GM18507 (cell line): Measurements from ENCODE around the gene TPPP2.
A peak's percentile ranks its signal among the peaks of the same experiment; 100 is the strongest.

Experiments used
- DNase-seq: peaks from one replicate; pipeline ENCODE4 v3.0.0; 2011; ENCODE audit warnings: low read depth; ENCODE audit not compliant: insufficient read length; ENCODE audit errors: extremely low spot score
- FAIRE-seq: peaks from 2 replicates; lab custom pipeline; 2011; peaks lifted over from hg19 to GRCh38; lab: Jason Lieb, UNC

The TPPP2 gene

DNA sequence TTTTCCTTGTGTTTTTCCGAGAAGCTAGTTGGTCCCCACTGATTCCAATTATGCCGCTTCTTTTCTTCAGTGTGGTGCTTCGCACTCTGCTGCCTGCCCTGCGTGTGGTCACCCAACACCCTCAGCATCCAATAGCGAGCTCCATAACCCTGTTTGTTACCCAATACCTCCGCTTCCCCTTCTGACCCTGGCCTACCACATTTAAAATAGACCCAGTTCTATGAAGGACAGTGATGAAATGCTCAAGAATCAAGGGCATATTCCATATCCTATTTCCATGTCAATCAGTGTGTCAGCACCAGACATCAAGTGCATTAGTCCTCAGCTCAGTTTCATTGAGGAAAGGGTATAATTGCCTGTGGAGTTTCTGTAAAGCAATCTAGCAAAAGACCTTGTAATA is 14.7 kb upstream of the TPPP2 start:
- FAIRE-seq (no peak), DNase-seq (no peak)

- DNase-seq (no peak), FAIRE-seq (no peak)
These were observed 13.4 kb upstream of the TPPP2 start for GRCh38 chr14:21016413-21017190.

DNA sequence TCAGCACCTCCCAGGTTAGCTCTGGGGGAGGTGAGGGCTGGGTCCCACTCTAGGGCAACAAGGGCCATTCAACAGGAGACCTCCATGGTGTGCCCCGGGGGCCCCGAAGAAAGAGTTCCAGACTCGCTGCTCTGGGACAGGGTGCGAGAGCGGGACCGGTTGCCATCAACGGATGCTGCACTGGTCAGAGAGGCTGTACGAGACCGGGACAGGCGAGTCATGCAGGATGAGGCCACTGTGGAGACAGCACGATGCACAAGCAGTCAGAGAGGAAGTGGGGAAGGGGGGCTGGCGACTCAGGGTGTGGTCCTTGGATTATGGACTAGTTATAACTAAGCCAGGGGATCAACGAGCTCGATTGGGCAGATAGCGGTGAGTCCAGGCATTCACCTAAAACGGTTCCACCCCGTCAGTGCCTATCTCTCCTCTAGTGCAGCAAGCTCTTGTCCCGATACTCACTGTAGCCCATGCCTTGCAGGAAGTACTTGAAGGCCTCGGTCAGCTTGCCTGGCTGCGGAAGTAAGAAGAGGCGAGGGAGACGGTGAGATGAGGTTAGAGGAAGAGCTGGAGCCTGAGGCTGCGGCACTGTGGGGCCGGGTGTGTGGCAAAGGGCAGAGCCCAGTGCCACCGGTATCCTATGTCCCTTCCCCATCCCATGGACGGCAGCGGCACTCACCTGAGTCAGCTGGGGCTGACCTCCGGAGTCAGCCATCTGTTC is 12.3 kb upstream of the TPPP2 start:
- FAIRE-seq: no peak
- no peak for DNase-seq

GRCh38 chr14:21018286-21018685 is 11.7 kb upstream of the TPPP2 start:
- FAIRE-seq (no peak), DNase-seq (no peak)

GRCh38 chr14:21018781-21019180 is 11.2 kb upstream of the TPPP2 start:
- DNase-seq (no peak), FAIRE-seq (no peak)

- no peak for DNase-seq
- FAIRE-seq: no peak
These were observed 10.7 kb upstream of the TPPP2 start for GRCh38 chr14:21019366-21019765.

DNA sequence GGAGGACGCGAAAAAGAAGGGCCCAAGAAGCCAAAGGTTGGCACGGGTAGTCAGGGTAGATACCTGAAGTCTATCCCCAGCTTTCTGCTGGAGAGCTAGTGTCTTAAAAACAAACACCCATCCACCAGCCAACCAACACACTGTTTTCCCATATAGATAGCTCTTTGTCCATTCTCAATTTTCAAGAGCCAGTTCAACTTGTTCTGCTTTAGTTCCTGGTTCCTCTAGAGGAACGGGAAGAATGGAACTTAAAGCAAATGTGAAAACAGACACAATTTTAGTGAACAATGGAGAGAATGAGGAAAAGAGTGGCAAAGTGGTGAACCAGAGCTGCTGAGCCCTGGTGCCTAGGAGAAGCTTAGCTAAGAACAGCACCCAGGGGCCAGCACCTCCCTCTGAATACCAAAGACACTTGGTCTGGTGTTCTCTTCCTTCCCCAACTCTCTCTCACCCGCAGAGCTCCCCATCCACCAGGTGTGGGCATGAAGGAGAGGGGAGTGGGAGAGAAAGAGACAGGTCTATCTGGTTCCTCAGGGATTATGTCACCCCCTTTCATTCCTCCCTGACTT is 9.0 kb upstream of the TPPP2 start:
- FAIRE-seq: no peak
- no peak for DNase-seq

GRCh38 chr14:21022686-21023085 is 7.3 kb upstream of the TPPP2 start:
- DNase-seq (no peak), FAIRE-seq (no peak)

GRCh38 chr14:21023174-21023573 is 6.8 kb upstream of the TPPP2 start:
- no peak for FAIRE-seq
- DNase-seq: no peak

DNA sequence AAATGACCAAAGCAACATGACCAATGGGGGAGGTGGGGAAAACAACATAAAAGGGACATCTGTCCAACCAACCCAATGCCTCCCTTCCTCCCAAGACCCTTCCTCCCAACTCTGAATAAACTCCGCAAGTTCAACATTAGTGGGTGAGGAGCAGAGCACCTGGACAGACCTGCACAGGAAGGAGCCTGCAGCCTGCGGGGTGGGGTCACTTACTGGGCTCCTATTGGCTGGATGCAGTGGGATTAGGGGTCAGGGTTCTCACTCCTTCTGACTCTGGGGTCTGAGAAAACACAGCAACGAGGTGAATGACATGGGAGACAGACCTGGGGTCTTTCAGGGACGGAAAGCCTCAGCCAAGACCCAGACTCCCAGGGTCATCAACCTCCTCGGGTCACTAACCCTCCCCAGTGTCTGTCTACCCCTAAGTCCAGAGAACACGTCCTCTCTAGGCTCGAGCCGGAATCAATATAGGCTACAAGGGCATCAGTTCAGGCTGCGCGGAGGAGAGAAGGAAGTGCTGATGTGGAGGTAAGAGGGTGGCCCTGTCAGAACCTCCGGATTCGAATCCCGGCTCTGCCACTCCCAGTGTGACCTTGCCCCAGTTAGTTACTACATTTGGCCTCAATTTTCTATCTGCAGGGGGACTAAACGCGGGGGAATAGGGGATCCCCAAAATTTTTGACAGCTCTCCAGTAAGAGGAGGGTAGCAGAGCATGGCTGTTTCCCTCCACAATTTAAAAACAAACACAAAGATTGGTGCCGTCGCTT is 6.0 kb upstream of the TPPP2 start:
- no peak for FAIRE-seq
- no peak for DNase-seq

DNA sequence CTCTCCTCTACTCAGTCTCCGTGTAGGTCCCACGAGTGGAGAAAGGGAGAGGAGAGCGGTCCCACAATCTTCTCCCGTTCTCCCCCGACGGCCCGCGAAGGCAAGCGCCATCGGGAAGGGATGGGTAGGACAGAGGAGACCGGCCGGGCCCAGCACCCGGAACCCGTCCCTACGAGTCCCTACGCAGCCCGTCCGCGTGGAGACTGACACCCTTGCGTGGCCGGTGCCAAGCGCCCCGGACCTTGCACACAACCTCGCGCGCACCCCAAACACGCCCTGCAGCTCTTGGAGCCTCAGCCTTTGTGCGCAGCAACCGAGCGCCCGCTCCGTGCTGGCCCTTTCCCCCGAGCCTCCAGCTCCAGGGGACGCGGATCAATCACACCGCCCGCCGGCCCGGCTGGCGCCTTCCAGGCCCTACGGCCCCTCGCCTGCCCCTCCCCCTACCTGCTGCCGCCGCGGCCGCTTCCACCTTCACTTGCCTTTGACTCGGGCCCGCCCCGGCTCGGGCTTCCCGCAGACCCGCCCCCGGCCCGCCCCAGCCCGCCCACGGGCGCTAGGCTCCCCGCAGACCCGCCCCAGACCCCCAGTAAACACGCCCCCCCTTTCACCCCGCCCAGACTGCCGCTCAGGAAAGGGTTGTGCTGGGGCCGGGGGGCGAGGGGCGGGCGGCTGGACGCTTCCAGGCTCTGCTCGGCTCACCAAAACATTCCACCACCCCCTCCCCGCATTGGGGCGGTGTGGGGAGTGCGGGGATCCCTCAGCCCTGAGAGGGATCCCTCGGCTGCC is 5.2 kb upstream of the TPPP2 start, which contains the start of gene NDRG2:
NDRG2 (minus strand) TSS at position 477 of the 786 bp plus-strand sequence. CDS start 1,746 bp downstream, outside the sequence.
- FAIRE-seq: no peak
- peak; percentile 30 for DNase-seq

DNA sequence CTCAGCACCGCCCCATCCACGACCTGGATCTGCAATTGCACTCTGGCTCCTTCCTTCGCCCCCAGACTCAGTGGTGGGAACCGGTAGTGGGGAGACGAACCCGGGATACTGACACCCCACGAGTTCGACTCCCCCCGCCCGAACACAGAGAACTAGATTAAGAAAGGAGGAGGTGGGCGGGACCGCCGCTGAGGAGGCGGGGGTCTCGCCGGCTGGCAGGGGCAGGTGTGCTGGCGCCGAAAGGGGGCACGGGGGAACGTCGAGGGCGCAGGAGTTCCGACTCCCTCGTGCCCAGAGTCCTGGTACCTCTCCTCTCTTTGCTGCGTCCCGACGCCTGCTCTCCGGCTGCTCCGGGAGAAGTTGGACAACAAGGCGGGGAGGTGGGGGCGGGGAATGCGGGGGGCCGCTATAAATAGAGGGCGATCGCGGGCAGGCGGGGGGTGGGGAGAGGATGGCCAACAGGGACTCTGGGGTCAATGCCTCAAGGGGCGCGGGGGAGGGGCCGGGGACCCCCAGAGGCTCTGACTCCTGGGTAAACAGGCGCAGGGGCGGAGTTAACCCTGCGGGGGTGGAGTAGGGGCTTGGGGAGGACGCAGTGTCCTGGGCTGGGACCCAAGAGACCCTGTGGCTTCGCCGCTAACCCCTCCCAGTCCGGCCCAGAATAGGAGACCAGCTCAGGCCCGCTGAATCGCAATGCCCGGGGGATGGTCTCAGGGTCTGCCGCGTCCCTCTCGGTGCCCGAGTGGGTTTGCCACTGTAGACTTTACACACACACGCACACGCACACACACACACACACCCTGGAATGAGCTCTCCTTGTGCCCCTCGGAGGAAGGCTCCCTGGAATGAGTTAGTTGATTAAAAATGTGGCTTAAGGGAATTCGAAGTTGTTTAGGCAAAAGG is 4.4 kb upstream of the TPPP2 start:
- no peak for FAIRE-seq
- DNase-seq: no peak

- DNase-seq: no peak
- no peak for FAIRE-seq
These were observed 3.6 kb upstream of the TPPP2 start for GRCh38 chr14:21026274-21026987.

DNA sequence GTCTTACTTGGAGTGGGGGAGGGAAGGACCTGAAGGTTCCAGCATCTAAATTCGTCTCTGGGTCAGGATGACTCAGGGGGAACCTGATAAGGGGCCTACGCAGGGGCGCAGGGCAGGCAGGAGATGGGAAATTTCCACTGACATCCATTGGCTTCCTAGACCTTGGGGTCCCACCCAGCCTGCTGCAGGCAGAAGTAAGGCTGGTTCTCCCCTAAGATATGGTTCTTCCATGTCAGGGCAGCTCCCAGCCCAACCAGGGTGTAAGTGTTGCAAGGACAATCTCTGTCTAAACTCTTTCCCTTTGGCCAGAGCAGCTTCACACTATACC is 3.1 kb upstream of the TPPP2 start:
- no peak for FAIRE-seq
- DNase-seq: no peak

- no peak for FAIRE-seq
- DNase-seq: no peak
These were observed 514 bp downstream of the TPPP2 start for GRCh38 chr14:21030531-21030930.

- DNase-seq (no peak), FAIRE-seq (no peak)
These were observed 2.5 kb downstream of the TPPP2 start for GRCh38 chr14:21032326-21033132.

GRCh38 chr14:21033133-21033698 is 3.2 kb downstream of the TPPP2 start:
- no peak for FAIRE-seq
- DNase-seq: no peak
